HG02571 (cell line): Measurements from ENCODE around the gene SMAD3.

ENCODE experiments used
- ATAC-seq: cut with Tn5 transposase; IDR thresholded peaks from one replicate; pipeline ENCODE4 v1.9.1; 2021; ENCODE audit warnings: mild to moderate bottlenecking, moderate library complexity; ENCODE audit not compliant: unreplicated experiment

SMAD3 gene

GRCh38 chr15:67156834-67157233, 91.4 kb downstream of the SMAD3 start:
- no peak for ATAC-seq

- no peak for ATAC-seq
Measured at GRCh38 chr15:67157521-67158252, 92.3 kb downstream of the SMAD3 start.

- no peak for ATAC-seq
Measured at GRCh38 chr15:67158367-67158766, 93.0 kb downstream of the SMAD3 start.

GRCh38 chr15:67161412-67161811, 96.0 kb downstream of the SMAD3 start:
- ATAC-seq: no peak

GRCh38 chr15:67161881-67162280, 96.5 kb downstream of the SMAD3 start:
- no peak for ATAC-seq

- no peak for ATAC-seq
Measured at GRCh38 chr15:67163180-67163579, 97.8 kb downstream of the SMAD3 start.

GRCh38 chr15:67164401-67164791, 99.0 kb downstream of the SMAD3 start:
- no peak for ATAC-seq

- no peak for ATAC-seq
Measured at GRCh38 chr15:67164811-67165253, 99.4 kb downstream of the SMAD3 start.

GRCh38 chr15:67165254-67166253, 100.2 kb downstream of the SMAD3 start:
- no peak for ATAC-seq

GRCh38 chr15:67166280-67167009, 101.0 kb downstream of the SMAD3 start:
- no peak for ATAC-seq

GRCh38 chr15:67167091-67167490, 101.7 kb downstream of the SMAD3 start:
- ATAC-seq: no peak

- ATAC-seq: no peak
Measured at GRCh38 chr15:67168694-67169093, 103.3 kb downstream of the SMAD3 start.

- no peak for ATAC-seq
Measured at GRCh38 chr15:67170143-67170925, 104.9 kb downstream of the SMAD3 start.

- no peak for ATAC-seq
Measured at GRCh38 chr15:67171471-67171870, 106.1 kb downstream of the SMAD3 start.

GRCh38 chr15:67172172-67172571, 106.8 kb downstream of the SMAD3 start:
- ATAC-seq: no peak

- no peak for ATAC-seq
Measured at GRCh38 chr15:67173005-67173404, 107.6 kb downstream of the SMAD3 start.

- no peak for ATAC-seq
Measured at GRCh38 chr15:67173786-67174185, 108.4 kb downstream of the SMAD3 start.

- ATAC-seq: no peak
Measured at GRCh38 chr15:67174446-67174845, 109.0 kb downstream of the SMAD3 start.

- ATAC-seq: no peak
Measured at GRCh38 chr15:67174864-67175573, 109.6 kb downstream of the SMAD3 start.

- no peak for ATAC-seq
Measured at GRCh38 chr15:67175643-67176071, 110.3 kb downstream of the SMAD3 start.
